ENCODE data around the gene ZNF17.

GRCh38 chr19:57366776-57367175 is 44.2 kb upstream of the ZNF17 start:
- TF ChIP-seq CTCF (IDR thresholded peaks at IDR 0.05): no peak
- TF ChIP-seq EZH2phosphoT487 (IDR thresholded peaks at IDR 0.05): no peak
